ENCODE measurements around the gene DSG4.
"Not testable (repeated sequence)": the region's sequence is repeated elsewhere in the genome, so short reads cannot be mapped to it uniquely, and the experiment has no call there.

Gene DSG4

GRCh38 chr18:31376477-31376876, at the start of gene DSG4:
DSG4 (plus strand) TSS chr18:31376777; CDS start chr18:31376912, 135 bp downstream.
- DNase-seq (ENCODE audit: low read depth), result no peak

GRCh38 chr18:31329787-31330438, 46.7 kb upstream of the DSG4 start:
- no peak for DNase-seq (ENCODE audit: low read depth)

GRCh38 chr18:31343454-31343853, 33.1 kb upstream of the DSG4 start:
- DNase-seq (ENCODE audit: low read depth), result no peak

- DNase-seq (ENCODE audit: low read depth), result not testable (repeated sequence)
Measured at GRCh38 chr18:31353336-31353735, 23.2 kb upstream of the DSG4 start.

GRCh38 chr18:31354990-31355389, 21.6 kb upstream of the DSG4 start:
- no peak for DNase-seq (ENCODE audit: low read depth)

DNA sequence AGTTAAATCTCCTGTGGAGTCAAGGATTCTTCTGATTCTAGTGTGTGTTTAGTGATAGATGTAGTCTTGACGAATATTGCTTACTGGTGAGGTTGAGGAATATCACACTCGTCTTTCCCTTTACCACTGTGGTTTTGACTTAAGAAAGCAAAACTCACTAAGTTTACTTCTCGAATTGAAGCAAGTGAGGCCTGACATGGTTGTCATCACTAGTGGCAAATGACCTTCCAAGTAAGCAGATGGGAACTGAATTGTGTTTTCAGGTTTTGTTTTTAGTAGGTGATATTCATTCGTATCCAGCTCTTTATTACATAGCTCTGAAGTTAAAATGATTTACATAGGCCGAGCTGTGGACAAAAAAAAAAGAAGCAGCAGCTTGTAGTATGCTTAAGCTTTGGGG, 20.6 kb upstream of the DSG4 start:
- DNase-seq (ENCODE audit: low read depth), result no peak

DNA sequence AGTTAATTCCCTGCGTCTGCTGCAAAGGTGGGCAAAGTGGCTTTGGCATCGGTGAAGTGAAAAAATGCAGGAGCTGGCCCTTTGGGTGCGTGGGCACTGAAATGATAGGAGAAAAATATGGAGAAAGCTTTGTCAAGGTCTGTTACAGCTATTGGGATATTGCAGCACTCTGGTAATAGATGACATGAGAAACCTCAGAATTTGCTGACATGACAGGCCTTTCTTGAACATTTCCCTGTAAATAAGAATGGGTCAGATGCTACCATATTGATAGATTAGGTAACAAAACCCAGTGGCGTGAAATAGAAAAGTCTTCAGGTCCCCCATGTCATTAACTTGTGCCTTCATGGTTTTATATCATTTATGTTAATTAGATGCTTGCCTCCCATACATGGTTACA, 12.4 kb upstream of the DSG4 start:
- no peak for DNase-seq (ENCODE audit: low read depth)

DNA sequence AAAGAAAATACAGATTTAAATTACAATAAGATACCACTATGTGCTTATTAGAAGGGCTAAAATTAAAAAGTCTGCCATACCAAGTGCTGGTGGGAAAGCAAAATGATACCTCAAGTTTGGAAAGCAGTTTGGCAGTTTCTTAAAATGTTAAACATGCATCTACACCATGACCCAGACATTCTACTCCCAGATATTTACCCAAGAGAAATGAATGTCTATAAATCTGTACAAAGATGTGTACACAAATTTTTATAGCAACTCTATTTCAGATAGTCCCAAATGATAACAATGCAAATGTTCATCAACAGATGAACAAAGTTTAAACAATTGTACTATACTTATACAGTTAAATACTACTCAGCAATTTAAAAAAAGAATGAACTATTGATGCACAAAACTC, 7.1 kb upstream of the DSG4 start:
- DNase-seq (ENCODE audit: low read depth), result no peak

GRCh38 chr18:31371989-31372388, 4.6 kb upstream of the DSG4 start:
- no peak for DNase-seq (ENCODE audit: low read depth)

DNA sequence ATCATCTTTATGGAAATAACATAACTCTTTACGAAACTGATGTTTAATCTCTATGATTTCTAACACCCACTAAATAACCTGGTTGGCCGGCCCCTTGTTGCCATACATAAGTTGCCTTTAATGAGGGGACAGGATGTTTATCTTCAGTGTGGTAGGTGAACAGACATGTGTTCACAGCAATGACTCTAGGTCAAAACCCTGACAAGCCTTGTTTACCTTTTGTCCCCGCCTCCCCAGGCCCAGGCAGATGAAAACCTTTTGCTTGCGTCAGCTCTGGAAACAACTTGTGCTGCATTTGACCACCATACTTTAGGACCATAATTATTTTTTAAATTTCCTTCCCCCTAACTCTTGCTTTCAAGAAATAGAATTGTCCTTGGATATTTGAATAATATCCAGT, 2.9 kb upstream of the DSG4 start:
- no peak for DNase-seq (ENCODE audit: low read depth)

DNA sequence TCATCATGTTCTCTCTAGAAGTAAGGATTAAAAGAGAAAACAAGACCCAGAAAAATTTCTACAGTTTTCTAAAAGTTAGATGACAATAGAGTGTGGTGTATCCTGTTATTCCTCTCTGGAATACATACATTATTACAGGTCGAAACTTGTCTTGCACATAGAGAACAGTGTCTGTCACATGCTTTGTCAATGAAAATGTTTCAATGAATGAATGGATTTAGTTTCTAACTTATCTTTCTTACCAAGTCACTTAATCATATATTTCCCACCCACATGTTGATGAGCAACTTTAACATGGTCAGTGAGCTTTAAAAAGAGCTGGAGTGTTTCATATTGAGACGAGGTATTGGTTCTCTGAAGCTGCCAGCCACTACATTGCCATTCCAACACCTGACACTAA, 4.3 kb downstream of the DSG4 start:
- no peak for DNase-seq (ENCODE audit: low read depth)

- DNase-seq (ENCODE audit: low read depth), result no peak
Measured at GRCh38 chr18:31382107-31382506, 5.5 kb downstream of the DSG4 start.

- no peak for DNase-seq (ENCODE audit: low read depth)
Measured at GRCh38 chr18:31386741-31387140, 10.2 kb downstream of the DSG4 start.

GRCh38 chr18:31393286-31393685, 16.7 kb downstream of the DSG4 start:
- no peak for DNase-seq (ENCODE audit: low read depth)

DNA sequence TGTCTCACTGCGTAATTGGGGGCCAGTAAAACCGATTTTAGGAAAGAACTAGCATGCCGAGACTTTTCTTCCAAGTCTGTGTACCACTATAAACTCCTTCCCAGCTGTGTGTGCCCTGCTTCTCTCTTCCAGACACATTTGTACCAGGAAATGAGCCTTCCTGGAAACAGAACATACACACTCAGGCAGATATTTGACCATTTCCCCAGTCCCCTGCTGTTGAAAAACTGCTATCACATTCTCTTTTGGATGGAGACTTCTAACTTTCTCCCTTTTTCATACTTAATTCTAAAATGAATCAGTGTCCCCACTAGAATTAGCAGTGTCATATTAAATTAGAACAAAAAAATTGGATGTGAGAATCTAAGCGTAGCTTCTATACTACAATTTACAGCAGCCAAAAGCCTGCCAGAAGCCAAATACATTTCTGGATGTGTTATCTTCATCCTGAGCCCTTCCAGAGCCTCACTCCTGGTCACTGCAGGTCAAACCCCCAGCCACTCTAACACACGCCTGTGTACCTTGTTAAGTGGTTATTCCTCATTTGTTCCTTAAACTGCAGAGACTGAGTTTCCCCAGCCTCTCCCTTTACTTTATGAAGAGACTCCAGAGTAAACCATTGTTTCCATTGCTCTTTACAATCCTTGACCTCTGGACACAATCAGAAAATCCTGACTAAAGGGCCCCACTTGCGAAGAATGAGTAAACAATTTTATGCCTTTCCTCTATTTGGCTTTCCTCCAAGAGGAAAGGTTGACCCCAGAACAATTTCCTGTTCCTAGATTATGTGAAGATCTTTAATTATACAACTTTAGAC, 20.4 kb downstream of the DSG4 start:
- DNase-seq (ENCODE audit: low read depth), result no peak

DNA sequence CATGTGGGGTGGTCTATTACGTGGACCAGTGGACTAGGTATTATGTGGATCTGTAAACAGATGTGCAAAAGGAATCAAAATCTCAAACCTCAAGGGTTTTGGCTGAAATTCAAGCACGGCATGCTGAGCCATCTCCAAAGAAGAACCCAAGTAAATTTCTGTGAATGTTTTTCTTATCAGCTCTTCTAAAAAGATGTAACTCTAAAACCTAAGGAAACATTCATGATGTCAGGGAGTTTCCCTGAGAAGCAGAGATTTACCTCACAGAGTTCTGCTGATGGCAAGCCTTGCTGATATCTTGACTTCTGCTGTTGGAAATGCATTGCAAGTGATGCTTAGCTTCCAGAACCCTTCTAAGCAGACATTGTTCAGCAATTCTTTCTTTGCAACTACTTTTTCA, 21.6 kb downstream of the DSG4 start:
- DNase-seq (ENCODE audit: low read depth), result no peak

DNA sequence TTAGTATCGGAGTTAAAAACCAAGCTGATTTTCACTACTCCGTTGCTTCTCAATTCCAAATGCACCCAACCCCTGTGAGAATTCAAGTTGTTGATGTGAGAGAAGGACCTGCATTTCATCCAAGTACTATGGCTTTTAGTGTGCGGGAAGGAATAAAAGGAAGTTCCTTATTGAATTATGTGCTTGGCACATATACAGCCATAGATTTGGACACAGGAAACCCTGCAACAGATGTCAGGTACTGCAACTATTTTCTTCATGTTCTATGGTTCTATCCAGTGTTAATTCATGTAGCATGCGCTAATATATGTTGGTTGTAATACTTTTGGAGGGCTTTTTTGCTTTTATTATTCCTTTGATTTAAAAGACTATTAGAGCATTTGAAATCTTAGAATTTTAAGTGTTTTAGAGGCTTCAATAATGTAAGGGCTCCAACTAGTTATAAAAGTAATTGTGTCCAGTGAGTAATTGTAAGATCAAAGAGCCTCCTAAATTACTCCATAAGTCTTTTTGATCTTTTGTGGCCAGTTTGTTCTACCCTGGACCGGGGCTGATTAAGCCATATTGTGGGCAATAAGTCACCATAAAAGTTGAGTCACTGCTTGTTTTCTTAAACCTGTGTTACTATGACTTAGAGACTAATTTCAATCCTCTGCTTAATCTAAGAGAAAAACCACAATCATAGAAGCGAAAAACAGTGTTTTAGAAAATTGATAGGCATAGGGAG, 22.9 kb downstream of the DSG4 start:
- no peak for DNase-seq (ENCODE audit: low read depth)

- DNase-seq (ENCODE audit: low read depth), result no peak
Measured at GRCh38 chr18:31401156-31402025, 24.8 kb downstream of the DSG4 start.

GRCh38 chr18:31402026-31402373, 25.4 kb downstream of the DSG4 start:
- DNase-seq (ENCODE audit: low read depth), result no peak

DNA sequence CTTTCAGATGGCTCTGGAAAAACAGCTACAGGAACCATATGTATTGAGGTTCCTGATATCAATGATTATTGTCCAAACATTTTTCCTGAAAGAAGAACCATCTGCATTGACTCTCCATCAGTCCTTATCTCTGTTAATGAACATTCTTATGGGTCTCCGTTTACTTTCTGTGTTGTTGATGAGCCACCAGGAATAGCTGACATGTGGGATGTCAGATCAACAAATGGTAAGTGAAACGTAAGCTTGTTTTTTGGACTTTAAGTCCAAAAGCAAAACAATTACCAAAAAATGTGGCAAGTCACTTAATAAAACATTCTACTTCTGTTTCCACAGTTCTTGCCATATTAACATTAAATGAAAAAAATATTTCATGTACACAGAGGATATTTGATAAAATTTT, 26.8 kb downstream of the DSG4 start:
- DNase-seq (ENCODE audit: low read depth), result no peak

- no peak for DNase-seq (ENCODE audit: low read depth)
Measured at GRCh38 chr18:31407649-31408048, 31.1 kb downstream of the DSG4 start.

DNA sequence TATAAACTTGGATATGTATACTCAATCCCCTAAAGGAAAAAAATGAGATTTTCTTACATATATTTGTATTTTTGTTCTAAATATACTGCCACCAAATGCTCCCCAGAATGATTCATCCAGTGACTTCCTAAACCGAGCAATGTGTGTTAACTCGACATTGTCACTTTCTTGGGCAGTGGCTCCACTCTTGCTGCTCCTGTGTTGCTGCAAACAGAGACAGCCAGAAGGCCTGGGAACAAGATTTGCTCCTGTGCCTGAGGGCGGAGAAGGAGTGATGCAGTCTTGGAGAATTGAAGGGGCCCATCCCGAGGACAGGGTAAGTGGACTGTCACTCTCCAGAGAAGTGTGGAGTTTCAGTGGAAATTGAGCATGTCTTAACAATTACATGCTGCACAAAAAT, 32.7 kb downstream of the DSG4 start:
- no peak for DNase-seq (ENCODE audit: low read depth)

All from activated gamma-delta T cell treated with anti-CD3 and anti-CD28 coated beads, Interleukin-2, amount 50 U/mL, for 16 hours (primary cell).